Measurements from ENCODE around the gene PAX8. TPM values are rescaled to one million over a fixed set of nuclear protein-coding genes. Genes with fewer than 3 reads are reported as not detected.

The PAX8 gene
- total and polyA plus RNA-seq, 2 of the 13 experiments (the other 11 are each of a cell fraction or from before 2014, with no cell fraction given), result 1.5 to 8.8 TPM

DNA sequence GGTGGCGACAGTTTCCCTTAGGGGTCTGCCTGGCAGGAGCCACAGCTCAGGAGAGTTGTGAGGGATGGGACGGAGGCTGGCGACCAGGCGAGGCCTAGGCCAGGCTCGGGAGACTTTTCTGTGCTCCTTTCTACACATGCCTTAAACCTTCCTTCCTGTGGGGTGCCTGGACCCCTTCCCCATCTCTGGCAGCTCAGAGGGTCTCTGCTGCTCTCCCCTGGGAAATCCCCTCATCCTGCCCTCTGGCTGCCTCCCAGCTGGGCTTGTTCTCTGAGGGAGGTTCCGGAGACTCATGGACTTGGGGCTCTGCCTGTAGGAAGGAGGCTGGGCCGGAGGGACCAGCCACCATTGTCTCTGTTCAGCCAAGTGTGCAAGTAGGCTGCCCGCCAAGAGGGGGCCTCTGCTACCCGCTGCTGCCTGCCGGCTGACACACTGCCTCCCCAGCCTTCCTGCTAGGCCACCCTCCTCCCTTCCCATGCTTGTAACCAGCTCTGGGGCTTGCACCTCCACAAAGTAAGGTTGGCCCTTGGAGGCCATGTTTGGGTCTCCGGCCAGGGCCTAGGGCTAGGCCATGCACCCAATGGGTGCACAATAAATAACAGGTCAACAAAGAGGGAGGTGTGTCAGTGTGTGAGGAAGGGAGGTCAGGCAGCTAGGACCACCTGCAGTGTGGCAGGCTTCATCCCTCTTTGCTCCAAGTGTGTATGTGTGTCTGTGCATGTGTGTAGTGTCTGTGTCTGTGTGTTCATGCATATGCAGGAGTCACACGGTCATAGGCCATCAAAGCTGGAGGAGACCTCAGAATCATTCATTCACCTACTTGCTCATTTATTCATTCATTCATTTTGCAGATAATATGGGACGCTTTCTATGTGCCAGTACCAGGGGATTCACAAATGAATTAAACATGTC lies 76.2 kb downstream of the PAX8 start (continued):
- TF ChIP-seq ZNF564 (CRISPR knock-in tag; IDR thresholded peaks at IDR 0.05), result no peak
- TF ChIP-seq ZNF468 (CRISPR knock-in tag; IDR thresholded peaks at IDR 0.05), result 0 out of 2 replicates have a peak, but pooled peaks have one; percentile 12
- TF ChIP-seq ZNF24 (IDR thresholded peaks at IDR 0.05), result 0 out of 2 replicates have a peak, but pooled peaks have one; percentile 39
- TF ChIP-seq SSRP1 (CRISPR knock-in tag; IDR thresholded peaks at IDR 0.05), result no peak
- TF ChIP-seq, protein P1, sequence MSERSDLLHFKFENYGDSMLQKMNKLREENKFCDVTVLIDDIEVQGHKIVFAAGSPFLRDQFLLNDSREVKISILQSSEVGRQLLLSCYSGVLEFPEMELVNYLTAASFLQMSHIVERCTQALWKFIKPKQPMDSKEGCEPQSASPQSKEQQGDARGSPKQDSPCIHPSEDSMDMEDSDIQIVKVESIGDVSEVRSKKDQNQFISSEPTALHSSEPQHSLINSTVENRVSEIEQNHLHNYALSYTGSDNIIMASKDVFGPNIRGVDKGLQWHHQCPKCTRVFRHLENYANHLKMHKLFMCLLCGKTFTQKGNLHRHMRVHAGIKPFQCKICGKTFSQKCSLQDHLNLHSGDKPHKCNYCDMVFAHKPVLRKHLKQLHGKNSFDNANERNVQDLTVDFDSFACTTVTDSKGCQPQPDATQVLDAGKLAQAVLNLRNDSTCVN (CRISPR knock-in tag; IDR thresholded peaks at IDR 0.05; ENCODE audit: borderline replicate concordance), result no peak
- TF ChIP-seq, protein P2, sequence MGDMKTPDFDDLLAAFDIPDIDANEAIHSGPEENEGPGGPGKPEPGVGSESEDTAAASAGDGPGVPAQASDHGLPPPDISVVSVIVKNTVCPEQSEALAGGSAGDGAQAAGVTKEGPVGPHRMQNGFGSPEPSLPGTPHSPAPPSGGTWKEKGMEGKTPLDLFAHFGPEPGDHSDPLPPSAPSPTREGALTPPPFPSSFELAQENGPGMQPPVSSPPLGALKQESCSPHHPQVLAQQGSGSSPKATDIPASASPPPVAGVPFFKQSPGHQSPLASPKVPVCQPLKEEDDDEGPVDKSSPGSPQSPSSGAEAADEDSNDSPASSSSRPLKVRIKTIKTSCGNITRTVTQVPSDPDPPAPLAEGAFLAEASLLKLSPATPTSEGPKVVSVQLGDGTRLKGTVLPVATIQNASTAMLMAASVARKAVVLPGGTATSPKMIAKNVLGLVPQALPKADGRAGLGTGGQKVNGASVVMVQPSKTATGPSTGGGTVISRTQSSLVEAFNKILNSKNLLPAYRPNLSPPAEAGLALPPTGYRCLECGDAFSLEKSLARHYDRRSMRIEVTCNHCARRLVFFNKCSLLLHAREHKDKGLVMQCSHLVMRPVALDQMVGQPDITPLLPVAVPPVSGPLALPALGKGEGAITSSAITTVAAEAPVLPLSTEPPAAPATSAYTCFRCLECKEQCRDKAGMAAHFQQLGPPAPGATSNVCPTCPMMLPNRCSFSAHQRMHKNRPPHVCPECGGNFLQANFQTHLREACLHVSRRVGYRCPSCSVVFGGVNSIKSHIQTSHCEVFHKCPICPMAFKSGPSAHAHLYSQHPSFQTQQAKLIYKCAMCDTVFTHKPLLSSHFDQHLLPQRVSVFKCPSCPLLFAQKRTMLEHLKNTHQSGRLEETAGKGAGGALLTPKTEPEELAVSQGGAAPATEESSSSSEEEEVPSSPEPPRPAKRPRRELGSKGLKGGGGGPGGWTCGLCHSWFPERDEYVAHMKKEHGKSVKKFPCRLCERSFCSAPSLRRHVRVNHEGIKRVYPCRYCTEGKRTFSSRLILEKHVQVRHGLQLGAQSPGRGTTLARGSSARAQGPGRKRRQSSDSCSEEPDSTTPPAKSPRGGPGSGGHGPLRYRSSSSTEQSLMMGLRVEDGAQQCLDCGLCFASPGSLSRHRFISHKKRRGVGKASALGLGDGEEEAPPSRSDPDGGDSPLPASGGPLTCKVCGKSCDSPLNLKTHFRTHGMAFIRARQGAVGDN (CRISPR knock-in tag; IDR thresholded peaks at IDR 0.05), result peak; percentile 36
